DOHH2 (cell line): ENCODE data around the gene MGMT.

ENCODE experiments used
- H3F3A ChIP-seq: fragments of 200-600 bp; sonication (generic), shearing (Covaris generic); 2 replicates; pipeline ENCODE4 v1.6.0; 2016; ENCODE audit warnings: antibody characterized with exemption, mild to moderate bottlenecking; ENCODE audit not compliant: control insufficient read depth, insufficient read depth
- H3K27ac ChIP-seq: fragments of 200-600 bp; sonication (generic); 2 replicates; pipeline ENCODE4 v1.5.1; 2014; ENCODE audit warnings: low read depth, mild to moderate bottlenecking, low read length, moderate library complexity
- H3K27me3 ChIP-seq: fragments of 200-600 bp; sonication (generic); 2 replicates; pipeline ENCODE4 v1.6.1; 2014; ENCODE audit warnings: mild to moderate bottlenecking, low read length, mixed read lengths; ENCODE audit not compliant: control insufficient read depth
- H3K36me3 ChIP-seq: fragments of 200-600 bp; sonication (generic); 2 replicates; pipeline ENCODE4 v1.6.1; 2014; ENCODE audit warnings: mild to moderate bottlenecking, low read length, moderate library complexity, mixed read lengths; ENCODE audit not compliant: control insufficient read depth
- H3K4me1 ChIP-seq: fragments of 200-600 bp; sonication (generic); 2 replicates; pipeline ENCODE4 v1.6.1; 2014; ENCODE audit warnings: mild to moderate bottlenecking, low read length, mixed read lengths; ENCODE audit not compliant: control insufficient read depth
- H3K4me2 ChIP-seq: fragments of 200-600 bp; sonication (generic); 2 replicates; pipeline ENCODE4 v1.6.0; 2014; ENCODE audit warnings: mild to moderate bottlenecking, low read length, moderate library complexity
- H3K4me3 ChIP-seq: fragments of 200-600 bp; sonication (generic); 2 replicates; pipeline ENCODE4 v1.5.1; 2014; ENCODE audit warnings: mild to moderate bottlenecking, low read length, mixed read lengths
- H3K79me2 ChIP-seq: fragments of 200-600 bp; sonication (generic); 2 replicates; pipeline ENCODE4 v1.6.1; 2014; ENCODE audit warnings: mild to moderate bottlenecking, low read length, mixed read lengths; ENCODE audit not compliant: control insufficient read depth
- H3K9me2 ChIP-seq: fragments of 200-600 bp; sonication (generic); replicated peaks from 2 replicates; pipeline ENCODE4 v1.6.1; 2014; ENCODE audit warnings: mild to moderate bottlenecking, low read length, mixed read lengths; ENCODE audit not compliant: control insufficient read depth
- H3K9me3 ChIP-seq: fragments of 200-600 bp; sonication (generic); 2 replicates; pipeline ENCODE4 v1.6.1; 2014; ENCODE audit warnings: antibody characterized with exemption, low read length, mixed read lengths; ENCODE audit not compliant: control insufficient read depth, insufficient read depth
- H4K20me1 ChIP-seq: fragments of 200-600 bp; sonication (generic); 2 replicates; pipeline ENCODE4 v1.6.0; 2014; ENCODE audit warnings: low read depth, mild to moderate bottlenecking, antibody characterized with exemption, low read length, moderate library complexity; ENCODE audit not compliant: control insufficient read depth, insufficient read depth
- EZH2phosphoT487 ChIP-seq: fragments of 200-600 bp; sonication (generic); IDR thresholded peaks from 2 replicates; pipeline ENCODE4 v1.6.1; 2017; ENCODE audit warnings: borderline replicate concordance, mild to moderate bottlenecking, antibody characterized with exemption, low read length, moderate library complexity, mixed read lengths
- TF ChIP-seq, protein P1 (sequence below): fragments of 200-600 bp; sonication (generic); IDR thresholded peaks from one replicate; pipeline ENCODE4 v1.5.1; 2014; ENCODE audit warnings: antibody characterized with exemption, mild to moderate bottlenecking, low read depth, low read length; ENCODE audit not compliant: poor library complexity, severe bottlenecking

The MGMT gene

GRCh38 chr10:129442866-129443265 lies 24.2 kb upstream of the MGMT start:
- Histone ChIP-seq H3K4me3 (no peak overlapping the region), H3K9me3 (no peaks in the 10 kb centered on the region), H3K4me1 (no peaks in the 10 kb centered on the region), H4K20me1 (no peaks in the 10 kb centered on the region), H3K36me3 (no peaks in the 10 kb centered on the region), H3K9me2 (no peaks in the 10 kb centered on the region), H3K27me3 (no peaks in the 10 kb centered on the region), H3K27ac (no peak overlapping the region), H3F3A (no peaks in the 10 kb centered on the region), H3K4me2 (no peak overlapping the region), H3K79me2 (no peaks in the 10 kb centered on the region)
- TF ChIP-seq, protein P1, sequence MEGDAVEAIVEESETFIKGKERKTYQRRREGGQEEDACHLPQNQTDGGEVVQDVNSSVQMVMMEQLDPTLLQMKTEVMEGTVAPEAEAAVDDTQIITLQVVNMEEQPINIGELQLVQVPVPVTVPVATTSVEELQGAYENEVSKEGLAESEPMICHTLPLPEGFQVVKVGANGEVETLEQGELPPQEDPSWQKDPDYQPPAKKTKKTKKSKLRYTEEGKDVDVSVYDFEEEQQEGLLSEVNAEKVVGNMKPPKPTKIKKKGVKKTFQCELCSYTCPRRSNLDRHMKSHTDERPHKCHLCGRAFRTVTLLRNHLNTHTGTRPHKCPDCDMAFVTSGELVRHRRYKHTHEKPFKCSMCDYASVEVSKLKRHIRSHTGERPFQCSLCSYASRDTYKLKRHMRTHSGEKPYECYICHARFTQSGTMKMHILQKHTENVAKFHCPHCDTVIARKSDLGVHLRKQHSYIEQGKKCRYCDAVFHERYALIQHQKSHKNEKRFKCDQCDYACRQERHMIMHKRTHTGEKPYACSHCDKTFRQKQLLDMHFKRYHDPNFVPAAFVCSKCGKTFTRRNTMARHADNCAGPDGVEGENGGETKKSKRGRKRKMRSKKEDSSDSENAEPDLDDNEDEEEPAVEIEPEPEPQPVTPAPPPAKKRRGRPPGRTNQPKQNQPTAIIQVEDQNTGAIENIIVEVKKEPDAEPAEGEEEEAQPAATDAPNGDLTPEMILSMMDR: no peak
- no peak for TF ChIP-seq EZH2phosphoT487

- Histone ChIP-seq H4K20me1 (no peaks in the 10 kb centered on the region), H3K4me3 (no peak overlapping the region), H3K79me2 (no peaks in the 10 kb centered on the region), H3K4me1 (no peaks in the 10 kb centered on the region), H3K9me3 (no peaks in the 10 kb centered on the region), H3K27ac (no peak overlapping the region), H3K27me3 (no peaks in the 10 kb centered on the region), H3F3A (no peaks in the 10 kb centered on the region), H3K9me2 (no peaks in the 10 kb centered on the region), H3K36me3 (no peaks in the 10 kb centered on the region), H3K4me2 (no peak overlapping the region)
- no peak for TF ChIP-seq EZH2phosphoT487
- TF ChIP-seq, protein P1: no peak
Measured at GRCh38 chr10:129444359-129444758, 22.7 kb upstream of the MGMT start.

- Histone ChIP-seq H3K4me3 (no peak overlapping the region), H3K79me2 (no peaks in the 10 kb centered on the region), H3F3A (no peaks in the 10 kb centered on the region), H3K9me3 (no peaks in the 10 kb centered on the region), H3K9me2 (no peaks in the 10 kb centered on the region), H3K27ac (no peak overlapping the region), H3K27me3 (no peaks in the 10 kb centered on the region), H3K36me3 (no peaks in the 10 kb centered on the region), H3K4me1 (no peaks in the 10 kb centered on the region), H4K20me1 (no peaks in the 10 kb centered on the region), H3K4me2 (no peak overlapping the region)
- TF ChIP-seq, protein P1: no peak
- TF ChIP-seq EZH2phosphoT487: no peak
Measured at GRCh38 chr10:129445436-129446182, 21.4 kb upstream of the MGMT start.
